SK-N-SH (cell line): ENCODE results near the gene MYD88. TPM values are rescaled to one million over a fixed set of nuclear protein-coding genes. Genes with fewer than 3 reads are reported as not detected.

Source experiments
- CTCF ChIA-PET: fragments of 300-600, 350-600 bp; formaldehyde crosslinking; extraction: SDS; loops from one replicate; lab custom pipeline; 2021; lab: Yijun Ruan, JAX
- POLR2A ChIA-PET: fragments of 350-600 bp; sonication (Branson Sonifier 250); formaldehyde crosslinking; extraction: SDS; loops from one replicate; lab custom pipeline; 2020; ENCODE audit warnings: antibody characterized with exemption, inconsistent platforms; lab: Yijun Ruan, JAX
- DNase-seq: peaks from one replicate; pipeline ENCODE4 v3.0.0; 2012
- H2AFZ ChIP-seq: fragments of 200-600 bp; sonication (generic); 2 replicates; pipeline ENCODE4 v1.8.1; 2016; ENCODE audit warnings: antibody characterized with exemption, mild to moderate bottlenecking, low read depth
- H3F3A ChIP-seq: fragments of 200-600 bp; sonication (generic); replicated peaks from 2 replicates; pipeline ENCODE3; 2016; ENCODE audit warnings: antibody characterized with exemption, mild to moderate bottlenecking; ENCODE audit not compliant: insufficient read depth
- H3K27ac ChIP-seq, 2 experiments: fragments of 200-500 bp in 1 of 2; fragments of 200-600 bp in 1 of 2; sonication (Bioruptor generic) in 1 of 2; sonication (generic), shearing (Covaris generic) in 1 of 2; 2 replicates each; pipeline versions ENCODE4 v1.5.1 to v1.6.1; 2014 to 2016; ENCODE audit warnings: low read depth in 2 of 2, inconsistent platforms in 1 of 2, low read length in 1 of 2, mild to moderate bottlenecking in 1 of 2, mixed read lengths in 1 of 2
- H3K27me3 ChIP-seq: fragments of 200-600 bp; sonication (generic), shearing (Covaris generic); 2 replicates; pipeline ENCODE4 v1.6.1; 2016; ENCODE audit warnings: mixed run types; ENCODE audit not compliant: insufficient read depth
- H3K36me3 ChIP-seq, 2 experiments: fragments of 200-500 bp in 1 of 2; fragments of 200-600 bp in 1 of 2; sonication (Bioruptor generic) in 1 of 2; sonication (generic) in 1 of 2; replicated peaks in 1 of 2; 2 replicates each; pipeline versions ENCODE3 to v1.5.1; 2014 to 2016; ENCODE audit warnings: low read length in 1 of 2, mild to moderate bottlenecking in 1 of 2; ENCODE audit not compliant: insufficient read depth in 2 of 2, control insufficient read depth in 1 of 2
- H3K4me1 ChIP-seq, 2 experiments: fragments of 200-500 bp in 1 of 2; fragments of 200-600 bp in 1 of 2; sonication (Bioruptor generic) in 1 of 2; sonication (generic), shearing (Covaris generic) in 1 of 2; 2 replicates each; pipeline versions ENCODE4 v1.5.1 to v1.6.1; 2014 to 2016; ENCODE audit warnings: low read depth in 1 of 2, low read length in 1 of 2, mixed run types in 1 of 2; ENCODE audit not compliant: insufficient read depth in 2 of 2, control insufficient read depth in 1 of 2
- H3K4me2 ChIP-seq: fragments of 200-600 bp; sonication (generic), shearing (Covaris generic); 2 replicates; pipeline ENCODE4 v1.6.1; 2017; ENCODE audit warnings: mixed run types
- H3K4me3 ChIP-seq, 2 experiments: fragments of 200-500 bp in 1 of 2; fragments of 200-600 bp in 1 of 2; sonication (Bioruptor generic) in 1 of 2; sonication (generic), shearing (Covaris generic) in 1 of 2; 2 replicates each; pipeline versions ENCODE4 v1.5.1 to v1.8.1; 2014 to 2016; ENCODE audit warnings: low read depth in 2 of 2, inconsistent platforms in 1 of 2, low read length in 1 of 2, mild to moderate bottlenecking in 1 of 2, mixed read lengths in 1 of 2, moderate library complexity in 1 of 2
- H3K79me2 ChIP-seq: fragments of 200-600 bp; sonication (generic); 2 replicates; pipeline ENCODE4 v1.8.1; 2017; ENCODE audit warnings: mild to moderate bottlenecking; ENCODE audit not compliant: insufficient read depth
- H3K9ac ChIP-seq: fragments of 200-600 bp; sonication (generic); 2 replicates; pipeline ENCODE4 v1.6.1; 2017; ENCODE audit warnings: mixed run types
- H3K9me2 ChIP-seq: fragments of 200-600 bp; sonication (generic); 2 replicates; pipeline ENCODE4 v1.6.1; 2017; ENCODE audit warnings: mixed run types
- H3K9me3 ChIP-seq: fragments of 200-600 bp; sonication (generic); 2 replicates; pipeline ENCODE4 v1.6.1; 2017; ENCODE audit warnings: mixed run types, mild to moderate bottlenecking, moderate library complexity
- H4K20me1 ChIP-seq: fragments of 200-600 bp; sonication (generic); 2 replicates; pipeline ENCODE4 v1.6.1; 2017; ENCODE audit warnings: mild to moderate bottlenecking, mixed run types; ENCODE audit not compliant: insufficient read depth
- CHD2 ChIP-seq: fragments of 150-350 bp; IDR thresholded peaks from 2 replicates; pipeline ENCODE4 v1.6.1; 2018; ENCODE audit warnings: low read length; ENCODE audit not compliant: partially characterized antibody
- CTCF ChIP-seq: fragments of 200-600 bp; sonication (generic); IDR thresholded peaks from 2 replicates; pipeline ENCODE4 v1.6.1; 2017; ENCODE audit warnings: antibody characterized with exemption, mild to moderate bottlenecking, moderate library complexity
- ELF1 ChIP-seq: IDR thresholded peaks from 2 replicates; pipeline ENCODE4 v1.4.0; 2012
- TEAD4 ChIP-seq: IDR thresholded peaks from 2 replicates; pipeline ENCODE4 v1.4.0; 2012; ENCODE audit warnings: mild to moderate bottlenecking, borderline replicate concordance; ENCODE audit not compliant: insufficient read depth
- USF1 ChIP-seq: IDR thresholded peaks from 2 replicates; pipeline ENCODE4 v1.4.0; 2012; ENCODE audit warnings: low read depth, borderline replicate concordance
- WGBS: methylation state at CpG from one replicate; pipeline ENCODE4 v1.1.6; 2017; ENCODE audit warnings: low lambda C conversion rate; 5-methylcytosine and 5-hydroxymethylcytosine counted together
- polyA plus RNA-seq, 3 experiments: library from polyadenylated mRNA; depleted of rRNA; stranded (reverse); fragments of >200 nt; gene quantifications; 2 replicates each; pipeline ENCODE4 v1.2.3, GENCODE V29; 2012

Gene MYD88
- polyA plus RNA-seq, 1 of the 3 experiments (the other 2 are of a cell fraction), result 24.0 TPM

GRCh38 chr3:38115645-38116427 lies 22.6 kb upstream of the MYD88 start:
- Histone ChIP-seq H4K20me1 (no peaks in the 10 kb centered on the region), H3K27me3 (no peaks in the 10 kb centered on the region), H3K36me3 (no peaks in the 10 kb centered on the region), H3F3A (no peaks in the 10 kb centered on the region), H3K9me3 (no peaks in the 10 kb centered on the region), H3K4me1 (no peaks in the 10 kb centered on the region), H3K9ac (no peak overlapping the region), H3K4me3 (no peak overlapping the region), H3K4me2 (no peak overlapping the region), H3K79me2 (no peaks in the 10 kb centered on the region), H3K27ac (no peak overlapping the region), H3K9me2 (no peaks in the 10 kb centered on the region), H2AFZ (no peak overlapping the region)
- POLR2A ChIA-PET, result no interaction called here
- WGBS, result 69% methylated on average over 9 of the region's 9 CpGs
- TF ChIP-seq CTCF (no peak), ELF1 (no peak), CHD2 (no peak), USF1 (no peak), TEAD4 (no peak)
- DNase-seq, result no peak
- CTCF ChIA-PET, result interaction anchor here (1.0 to 4.8 kb wide), 5 partner anchors 15 to 364 kb away, joined by 3 to 27 read pairs (median 12); partner anchors contain the start of gene XYLB

- H3K36me3 ChIP-seq, result peaks cover 0 to 4% of the 10 kb centered on the region in 2 experiments
- H3K9ac ChIP-seq, result no peak overlapping the region
- TF ChIP-seq USF1 (no peak), CHD2 (no peak)
- no peak overlapping the region for H2AFZ ChIP-seq
- H3K79me2 ChIP-seq, result no peaks in the 10 kb centered on the region
- CTCF ChIA-PET, result interaction anchor here (0.5 to 4.8 kb wide), 10 partner anchors 8 to 363 kb away, joined by 3 to 27 read pairs (median 7); partner anchors contain the start of gene XYLB
- no peaks in the 10 kb centered on the region for H3F3A ChIP-seq
- H3K4me2 ChIP-seq, result no peak overlapping the region
- no peaks in the 10 kb centered on the region for H3K9me3 ChIP-seq
- no peak for DNase-seq
- H3K27ac ChIP-seq, result no peak overlapping the region
- no peaks in the 10 kb centered on the region for H4K20me1 ChIP-seq
- H3K4me1 ChIP-seq, result no peaks in the 10 kb centered on the region
- WGBS, result 80% methylated on average over 5 of the region's 12 CpGs
- H3K27me3 ChIP-seq, result no peaks in the 10 kb centered on the region
- no peaks in the 10 kb centered on the region for H3K9me2 ChIP-seq
- H3K4me3 ChIP-seq, result no peak overlapping the region
- POLR2A ChIA-PET, result interaction anchor here (1.0 kb wide), 1 partner anchor 228 kb away, joined by 3 read pairs; no protein-coding TSS in a partner anchor
These were observed 21.8 kb upstream of the MYD88 start for GRCh38 chr3:38116471-38117162.
